GM12892 (cell line): ENCODE measurements around the gene DECR2.
A peak's percentile ranks its signal among the peaks of the same experiment; 100 is the strongest.

ENCODE experiments used
- POLR2A ChIP-seq: IDR thresholded peaks from 2 replicates; pipeline ENCODE4 v1.6.1; 2011; ENCODE audit warnings: low read depth, low read length, control low read depth
- POLR2AphosphoS5 ChIP-seq: IDR thresholded peaks from 2 replicates; pipeline ENCODE4 v1.6.1; 2011; ENCODE audit warnings: low read depth, low read length, control low read depth
- TAF1 ChIP-seq: IDR thresholded peaks from 2 replicates; pipeline ENCODE4 v1.6.1; 2011; ENCODE audit warnings: low read depth, mild to moderate bottlenecking, control low read depth, low read length, borderline replicate concordance

DNA sequence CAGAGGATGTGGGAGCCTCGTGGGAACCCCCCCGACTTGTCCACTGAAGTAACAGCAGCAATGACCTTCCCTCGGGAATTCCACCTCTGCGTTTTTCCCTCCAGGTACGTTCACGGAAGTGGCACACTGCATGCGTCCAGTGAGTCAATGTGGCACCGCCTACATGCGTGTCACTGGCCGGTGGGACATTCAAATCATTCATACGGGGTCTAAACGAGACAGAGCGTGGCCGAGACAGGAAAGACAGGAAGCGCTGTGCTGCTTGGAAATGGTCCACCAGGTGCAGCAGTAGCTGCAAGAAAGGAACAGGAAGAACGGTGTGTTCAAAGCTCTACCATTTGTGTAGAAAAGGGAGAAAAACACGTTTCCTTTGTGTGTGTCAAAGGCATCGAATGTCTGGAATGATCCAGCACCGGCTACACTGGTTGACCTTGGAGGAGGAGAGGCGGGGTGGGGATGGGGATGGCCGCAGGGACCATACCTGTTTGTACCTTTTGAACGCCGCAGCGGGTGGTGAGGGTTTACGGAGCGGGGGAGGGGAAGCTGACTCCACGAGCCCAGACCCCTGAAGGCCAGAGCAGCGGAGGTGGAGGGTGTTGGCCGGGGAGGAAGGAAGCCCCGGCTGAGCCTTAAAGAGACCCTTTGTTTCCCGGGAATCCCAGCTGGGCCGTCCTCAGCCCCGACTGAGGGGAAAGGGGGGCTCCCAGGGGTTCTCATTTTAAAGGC, 18.2 kb upstream of the DECR2 start:
- TF ChIP-seq POLR2A (peak; percentile 55; the same call in 1 of the 2 replicates), POLR2AphosphoS5 (no peak; the same call in 1 of the 2 replicates), TAF1 (no peak)
